Loucy (cell line): ENCODE data around the gene MCTP2.

Source experiments
- CTCF ChIP-seq: fragments of 200-600 bp; sonication (generic); conservative IDR thresholded peaks from 2 replicates; pipeline ENCODE4 v1.5.1; 2014; ENCODE audit warnings: mild to moderate bottlenecking, antibody characterized with exemption, low read length
- EZH2phosphoT487 ChIP-seq: fragments of 200-600 bp; IDR thresholded peaks from 2 replicates; pipeline ENCODE4 v1.6.1; 2018; ENCODE audit warnings: antibody characterized with exemption, mild to moderate bottlenecking, moderate library complexity, borderline replicate concordance

DNA sequence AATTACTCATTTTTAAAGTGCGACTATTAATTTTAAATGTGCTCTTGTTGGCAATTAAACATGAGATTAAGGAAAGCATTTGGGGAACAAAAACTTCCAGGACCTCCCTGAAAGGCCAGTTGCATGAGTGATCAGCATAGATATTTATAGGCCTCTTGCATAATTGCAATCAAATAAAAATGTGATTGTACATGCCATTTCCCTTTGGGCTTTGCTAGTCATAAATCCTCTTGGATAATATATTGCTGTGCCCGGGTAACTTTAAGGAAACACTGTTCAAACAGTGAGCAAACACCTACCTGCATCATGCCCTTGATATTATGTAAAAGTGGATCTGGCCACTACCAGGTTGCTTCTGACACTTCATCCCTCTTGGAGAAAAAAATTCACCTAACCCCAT lies 239.1 kb downstream of the MCTP2 start:
- TF ChIP-seq CTCF (no peak), EZH2phosphoT487 (no peak)
